HG03439 (cell line): ENCODE measurements around the gene KDM6A.
"Not testable (repeated sequence)": the region's sequence is repeated elsewhere in the genome, so short reads cannot be mapped to it uniquely, and the experiment has no call there.

Experiments used
- ATAC-seq: cut with Tn5 transposase; IDR thresholded peaks from one replicate; pipeline ENCODE4 v1.9.1; 2021; ENCODE audit warnings: mild to moderate bottlenecking, moderate library complexity; ENCODE audit not compliant: unreplicated experiment

Gene KDM6A

DNA sequence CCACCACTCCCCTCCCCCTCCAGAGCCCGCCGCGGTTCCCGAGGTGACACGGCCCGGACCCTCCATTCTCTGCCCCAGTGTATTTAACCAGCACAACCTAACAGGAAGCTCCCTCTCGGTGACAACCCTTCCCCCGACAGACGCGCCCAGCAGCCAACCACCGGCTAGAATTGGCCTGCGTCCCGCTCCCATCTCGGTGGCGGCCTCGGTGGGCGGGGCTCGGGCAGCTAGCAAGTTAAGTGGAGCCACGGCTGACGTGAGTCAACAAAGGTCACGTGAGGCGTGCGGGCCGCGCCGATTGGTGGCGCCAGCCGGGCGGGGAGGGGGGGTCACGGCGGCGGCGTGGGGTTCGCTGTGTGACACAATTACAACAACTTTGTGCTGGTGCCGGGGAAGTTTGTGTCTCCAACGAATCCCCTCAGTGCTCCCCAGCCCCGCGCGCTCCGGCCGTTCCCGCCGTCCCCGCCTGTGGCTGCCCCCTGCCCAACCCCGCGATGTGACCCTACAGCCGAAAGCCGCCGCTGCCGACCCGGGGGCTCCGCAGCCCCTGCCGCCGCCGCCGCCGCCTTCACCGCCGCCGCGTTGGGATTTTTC is at the start of gene KDM6A:
KDM6A (plus strand) TSS at position 368 of the 594 bp plus-strand sequence. CDS start 364 bp downstream, outside the sequence.
- ATAC-seq, result peak; percentile 92

DNA sequence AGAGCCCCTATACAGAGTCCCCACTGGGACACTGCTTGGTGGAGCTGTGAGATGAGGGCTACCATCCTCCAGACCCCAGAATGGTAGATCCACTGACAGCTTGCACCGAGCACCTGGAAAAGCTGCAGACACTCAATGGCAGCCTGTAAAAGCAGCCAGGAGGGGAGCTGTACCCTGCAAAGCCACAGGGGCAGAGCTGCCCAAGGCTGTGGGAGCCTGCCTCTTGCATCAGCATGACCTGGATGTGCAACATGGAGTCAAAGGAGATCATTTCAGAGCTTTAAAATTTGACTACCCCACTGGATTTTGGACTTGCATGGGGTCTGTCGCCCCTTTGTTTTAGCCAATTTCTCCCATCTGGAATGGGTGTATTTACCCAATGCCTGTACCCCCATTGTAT is 49.8 kb upstream of the KDM6A start:
- ATAC-seq, result not testable (repeated sequence)

DNA sequence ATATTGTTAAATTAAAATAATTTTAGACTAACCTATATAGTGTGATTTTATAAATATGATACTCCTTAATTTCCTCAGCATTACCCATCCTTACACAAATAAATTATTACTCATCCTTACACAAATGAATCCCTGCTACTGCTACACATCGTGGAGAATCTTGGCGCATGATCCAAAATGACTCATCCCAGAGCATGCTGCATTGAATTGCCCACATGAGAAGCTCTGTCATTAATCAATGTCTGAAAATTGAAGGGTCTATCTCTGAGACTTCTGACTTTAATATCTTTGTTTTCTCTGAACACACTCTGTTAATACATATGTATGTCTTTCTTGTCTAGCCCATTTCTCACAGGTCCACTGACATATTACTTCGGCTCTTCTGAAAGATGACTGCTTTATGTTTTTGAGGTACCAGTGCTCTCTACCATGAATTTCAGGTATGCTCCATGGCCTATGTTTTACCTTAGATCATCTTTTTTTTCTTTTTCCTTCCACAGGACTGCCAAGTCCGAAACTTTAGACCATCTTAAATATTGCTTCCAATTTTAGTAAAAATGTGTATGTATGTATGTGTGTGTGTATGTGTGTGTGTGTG is 44.9 kb upstream of the KDM6A start:
- ATAC-seq, result no peak

DNA sequence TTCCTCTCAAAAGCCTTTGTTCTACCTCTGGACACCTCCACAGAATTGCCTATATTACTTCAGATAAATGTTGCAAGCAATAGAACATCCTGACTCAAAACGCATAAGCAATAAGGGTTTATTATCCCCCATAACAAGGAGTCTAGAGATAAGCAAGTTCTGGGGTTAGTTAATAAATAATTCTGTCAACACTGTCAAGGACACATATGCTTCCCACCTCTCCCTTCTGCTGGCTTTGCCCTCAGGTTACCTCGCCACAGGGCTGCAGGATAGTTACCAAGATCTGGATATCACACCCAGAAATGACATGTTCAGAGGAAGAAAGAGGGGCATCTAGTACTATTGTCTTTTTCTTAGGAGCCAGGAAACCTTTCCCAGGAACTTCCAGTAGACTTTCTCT is 43.2 kb upstream of the KDM6A start:
- no peak for ATAC-seq

DNA sequence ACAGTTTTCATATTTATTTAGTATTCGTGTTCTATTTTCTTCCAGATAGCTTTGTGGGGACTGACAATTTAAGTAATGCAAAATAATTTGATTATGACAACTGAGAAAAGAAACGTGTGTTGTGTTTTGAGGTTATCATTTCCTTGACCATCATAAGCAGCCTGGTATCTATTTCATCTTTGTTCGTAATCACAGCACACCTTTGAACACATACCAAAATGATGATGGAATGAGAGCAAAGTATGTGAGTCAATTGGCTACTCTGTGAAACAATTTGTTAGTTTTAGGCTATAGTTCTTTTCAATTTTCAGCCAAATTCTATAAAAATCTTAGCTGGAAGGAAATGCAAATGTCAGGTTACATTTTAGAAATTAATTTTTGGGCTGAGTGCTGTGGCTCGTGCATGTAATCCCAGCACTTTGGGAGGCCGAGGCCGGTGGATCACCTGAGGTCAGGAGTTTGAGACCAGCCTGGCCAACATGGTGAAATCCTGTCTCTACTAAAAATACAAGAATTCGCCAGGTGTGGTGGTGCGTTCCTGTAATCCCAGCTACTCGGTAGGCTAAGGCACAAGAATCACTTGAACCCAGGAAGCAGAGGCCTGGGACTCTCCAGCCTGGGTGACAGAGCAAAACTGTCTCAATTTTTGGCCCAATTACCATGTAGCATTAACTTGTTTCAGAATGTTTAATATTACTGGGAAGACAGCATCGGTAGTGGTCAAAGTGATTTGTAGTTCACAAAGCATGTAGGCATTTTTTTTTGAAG is 30.3 kb upstream of the KDM6A start:
- ATAC-seq, result no peak

DNA sequence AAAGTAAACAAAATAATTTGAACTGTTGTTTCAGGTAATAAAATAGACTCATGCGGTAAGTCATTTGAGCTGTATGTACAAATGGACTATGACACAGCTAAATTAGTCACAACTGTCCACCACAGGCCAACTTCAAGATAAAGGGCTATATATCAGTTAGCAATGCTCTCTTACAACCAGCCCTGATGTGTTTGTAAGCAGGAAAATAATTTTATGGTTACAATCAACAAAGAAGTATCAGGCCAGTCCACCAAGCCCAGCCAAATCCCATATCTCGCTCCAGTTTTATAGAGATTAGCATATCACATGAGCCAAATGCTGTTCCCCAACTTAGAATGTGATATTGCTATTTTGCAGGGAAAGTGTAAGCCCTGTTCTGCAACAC is 29.7 kb upstream of the KDM6A start:
- ATAC-seq, result no peak

DNA sequence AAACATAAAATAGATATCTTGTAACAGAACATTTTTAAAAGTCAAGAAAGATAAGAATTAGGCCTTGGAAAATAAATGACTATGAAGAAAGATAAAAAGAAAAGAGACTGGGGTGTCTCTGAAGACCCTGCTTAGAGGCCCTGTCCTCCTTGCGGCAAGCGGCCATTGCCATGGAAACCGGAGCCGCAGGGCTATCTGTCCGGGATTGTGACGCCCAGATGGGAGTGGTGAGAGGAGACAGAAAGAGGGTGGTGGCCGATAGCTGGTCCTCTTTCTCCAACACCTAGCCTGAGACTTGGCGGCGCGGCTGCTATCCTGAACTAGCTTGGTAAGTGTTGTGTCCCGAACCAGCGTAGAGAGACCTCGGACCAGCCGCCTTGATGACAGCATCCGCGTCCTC is 29.2 kb upstream of the KDM6A start, which contains the start of gene DUSP21:
DUSP21 (plus strand) TSS at position 269 of the 400 bp plus-strand sequence; CDS start at position 381, 112 bp downstream.
- ATAC-seq, result no peak

DNA sequence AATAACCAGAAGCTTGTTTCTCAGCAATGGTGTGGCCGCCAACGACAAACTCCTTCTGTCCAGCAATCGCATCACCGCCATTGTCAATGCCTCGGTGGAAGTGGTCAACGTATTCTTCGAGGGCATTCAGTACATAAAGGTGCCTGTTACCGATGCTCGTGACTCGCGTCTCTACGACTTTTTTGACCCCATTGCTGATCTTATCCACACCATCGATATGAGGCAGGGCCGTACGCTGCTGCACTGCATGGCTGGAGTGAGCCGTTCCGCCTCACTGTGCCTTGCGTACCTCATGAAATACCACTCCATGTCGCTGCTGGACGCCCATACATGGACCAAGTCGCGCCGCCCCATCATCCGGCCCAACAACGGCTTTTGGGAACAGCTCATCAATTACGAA is 28.8 kb upstream of the KDM6A start:
- no peak for ATAC-seq

DNA sequence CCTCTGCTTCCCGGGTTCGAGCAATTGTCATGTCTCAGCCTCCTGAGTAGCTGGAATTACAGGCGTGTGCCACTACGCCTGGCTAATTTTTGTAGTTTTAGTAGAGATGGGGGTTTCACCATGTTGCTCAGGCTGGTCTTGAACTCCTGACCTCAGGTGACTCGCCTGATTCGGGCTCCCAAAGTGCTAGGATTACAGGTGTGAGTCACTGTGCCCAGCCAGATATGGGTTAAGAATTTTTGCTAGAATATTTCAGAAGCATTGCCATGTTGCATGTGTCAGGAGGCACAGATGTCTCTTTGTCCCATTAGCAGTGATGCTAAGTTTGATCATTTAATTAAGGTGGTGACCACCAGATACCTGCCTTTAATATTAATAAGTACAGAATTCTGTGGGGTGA is 22.1 kb upstream of the KDM6A start:
- not testable (repeated sequence) for ATAC-seq

DNA sequence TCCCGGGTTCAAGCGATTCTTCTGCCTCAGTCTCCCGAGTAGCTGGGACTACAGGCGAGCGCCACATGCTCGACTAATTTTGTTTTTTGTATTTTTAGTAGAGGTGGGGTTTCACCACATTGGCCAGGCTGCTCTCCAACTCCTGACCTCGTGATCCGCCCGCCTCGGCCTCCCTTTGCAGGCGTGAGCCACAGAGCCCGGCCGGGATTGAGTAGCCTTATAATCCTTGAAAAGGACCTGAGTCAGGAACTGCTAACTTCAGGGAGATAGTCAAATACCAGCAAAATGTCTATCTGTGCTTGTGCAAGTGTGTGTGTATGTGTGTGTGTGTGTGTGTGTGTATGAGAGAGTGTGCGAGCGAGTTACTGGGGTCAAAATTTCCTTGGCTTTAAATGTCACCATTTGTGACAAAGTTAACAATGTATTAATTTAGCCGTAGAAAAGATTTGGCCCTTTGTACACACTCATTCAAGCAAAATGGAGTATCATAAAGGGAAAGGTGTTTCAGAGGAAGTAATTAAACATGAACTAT is 1.8 kb upstream of the KDM6A start:
- no peak for ATAC-seq

DNA sequence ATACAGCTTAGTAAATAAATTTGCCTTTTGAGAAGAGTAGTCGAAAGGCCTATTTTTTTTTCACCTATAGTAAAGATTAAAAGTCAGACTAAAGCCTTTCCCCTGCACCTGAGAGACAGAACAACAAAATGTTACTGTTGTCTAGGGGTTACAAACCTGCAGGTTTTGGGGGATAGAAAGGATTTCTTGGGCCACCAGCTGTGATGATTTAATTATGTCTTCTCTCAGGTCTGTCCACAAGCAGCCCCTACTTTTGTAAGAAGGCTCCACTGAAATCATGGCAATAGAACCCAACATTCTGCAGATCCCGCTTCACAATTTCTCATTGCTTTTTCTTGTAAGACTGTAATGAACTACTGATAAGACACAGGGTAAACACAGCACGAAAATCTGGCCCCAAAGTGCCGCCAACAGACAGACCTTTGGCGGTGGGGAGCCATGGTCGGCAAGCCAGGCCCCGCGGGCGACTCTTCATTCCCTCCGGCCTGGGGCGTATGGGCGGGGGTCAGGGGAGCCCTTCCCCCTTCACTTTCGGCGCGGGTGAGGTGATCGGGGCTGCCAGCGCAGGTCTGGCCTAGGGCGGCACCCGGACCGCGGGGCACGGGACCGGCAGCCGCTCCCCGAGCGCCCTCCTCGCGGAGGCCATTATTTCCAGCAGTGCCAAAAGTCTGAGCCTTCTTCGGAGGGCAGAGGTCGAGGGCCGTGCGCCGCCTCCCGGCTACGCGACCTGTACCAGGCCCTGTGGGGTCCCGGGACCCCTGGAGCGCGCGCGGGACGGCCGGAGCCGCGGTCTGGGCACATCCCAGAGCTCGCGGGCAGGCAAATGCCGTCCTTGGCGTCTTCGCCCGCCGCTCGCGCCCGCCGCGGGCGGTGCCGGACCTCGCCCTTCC is 812 bp upstream of the KDM6A start:
- ATAC-seq, result peak; percentile 33

DNA sequence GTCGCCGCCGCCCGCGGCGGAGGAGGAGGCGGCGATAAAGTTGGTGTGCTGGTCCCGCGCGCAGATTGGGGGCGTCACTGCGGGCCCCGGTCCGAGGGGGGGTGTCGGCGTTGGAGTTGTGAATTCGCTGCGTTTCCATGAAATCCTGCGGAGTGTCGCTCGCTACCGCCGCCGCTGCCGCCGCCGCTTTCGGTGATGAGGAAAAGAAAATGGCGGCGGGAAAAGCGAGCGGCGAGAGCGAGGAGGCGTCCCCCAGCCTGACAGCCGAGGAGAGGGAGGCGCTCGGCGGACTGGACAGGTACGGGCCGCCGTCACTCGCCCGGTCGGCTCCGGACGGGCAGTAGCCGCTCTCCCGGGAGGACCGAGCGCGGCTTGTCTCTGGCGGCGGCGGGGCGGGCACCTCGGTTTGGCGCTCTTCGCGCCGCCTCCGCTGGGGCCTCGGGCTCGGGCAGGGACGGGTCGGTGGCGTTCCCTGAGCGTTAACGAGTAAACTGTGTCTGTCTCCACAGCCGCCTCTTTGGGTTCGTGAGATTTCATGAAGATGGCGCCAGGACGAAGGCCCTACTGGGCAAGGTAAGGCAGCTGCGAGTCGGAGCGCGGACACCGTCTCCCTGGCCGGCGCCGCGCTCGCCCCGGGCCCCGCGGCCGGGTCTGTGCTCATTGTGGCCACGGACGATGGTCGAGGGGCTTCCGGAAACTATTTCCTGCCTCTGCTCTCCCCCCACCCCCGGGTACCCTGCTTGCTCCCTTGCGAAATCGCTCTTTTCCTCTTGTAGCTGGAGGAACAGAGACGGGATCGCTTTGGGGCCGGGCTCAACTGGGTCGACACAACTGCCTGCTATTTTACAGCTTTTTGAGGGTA is 658 bp downstream of the KDM6A start:
- no peak for ATAC-seq

DNA sequence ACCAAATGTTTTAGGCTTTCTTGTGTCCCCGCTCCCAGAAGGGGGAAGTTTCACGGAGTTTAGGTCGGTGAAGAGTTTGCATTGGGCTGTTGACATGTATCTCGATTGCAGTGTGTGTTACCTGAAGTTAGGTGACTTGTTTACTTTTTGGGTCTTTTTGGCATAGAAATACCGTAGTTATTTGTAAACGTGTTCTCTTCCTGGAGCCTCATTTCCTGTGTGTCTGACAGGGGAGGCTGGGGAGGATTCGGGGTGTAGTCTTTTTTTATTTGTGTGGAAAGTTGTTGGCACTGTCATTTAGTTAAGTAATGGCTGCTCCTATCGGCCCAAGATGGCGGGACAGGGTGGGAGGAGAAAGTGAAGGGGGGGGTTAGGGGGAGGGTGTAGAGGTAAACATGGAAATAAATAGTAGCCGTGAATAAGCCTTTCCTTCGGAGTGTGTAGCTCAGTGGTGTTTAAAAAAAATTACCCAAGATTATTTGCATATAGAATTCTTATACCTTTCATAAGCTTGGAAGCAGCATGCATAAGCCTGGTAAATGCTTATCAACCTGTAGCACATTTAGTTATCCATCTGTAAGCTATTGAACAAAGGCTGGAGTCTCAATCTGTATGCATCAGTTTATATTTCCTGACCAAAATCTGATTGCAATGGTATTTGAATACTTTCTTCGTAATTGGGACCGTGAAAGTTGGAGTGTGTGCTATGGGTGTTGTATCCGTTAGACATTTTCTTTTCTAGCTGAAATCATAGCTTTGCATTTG is 1.6 kb downstream of the KDM6A start:
- ATAC-seq, result no peak

DNA sequence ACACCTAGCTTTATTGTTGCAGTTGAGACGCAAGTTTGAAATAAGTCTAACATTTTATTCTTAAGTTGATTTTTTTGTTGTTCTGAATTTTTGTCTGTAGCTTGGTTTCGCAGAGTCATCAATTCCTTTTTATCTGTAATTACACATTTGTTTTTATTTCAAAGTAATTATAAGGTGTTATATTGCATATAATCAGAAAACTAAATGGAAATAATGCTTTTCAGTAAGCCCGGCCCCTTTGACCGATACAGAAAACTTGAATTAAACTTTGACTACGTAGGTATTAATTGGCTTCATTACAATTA is 2.1 kb downstream of the KDM6A start:
- no peak for ATAC-seq

DNA sequence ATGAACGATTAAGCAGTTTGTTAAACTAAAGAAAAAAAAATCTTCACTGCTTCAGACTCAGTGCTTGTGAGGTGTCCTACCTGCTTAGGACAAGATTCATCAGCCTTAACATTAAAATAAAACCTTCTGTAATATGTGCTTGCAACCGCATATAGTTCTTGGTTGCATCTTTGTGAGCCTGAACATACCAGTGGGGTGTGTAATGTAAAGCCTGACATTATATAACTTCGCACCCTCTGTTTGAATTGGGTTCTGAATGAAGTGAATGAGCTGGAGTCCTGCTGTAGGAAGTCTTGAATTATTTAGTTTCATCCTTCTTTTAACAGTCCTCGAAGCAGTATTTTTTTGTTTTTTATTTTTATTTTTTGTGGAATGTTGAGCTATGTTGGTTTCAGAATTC is 3.1 kb downstream of the KDM6A start:
- ATAC-seq, result no peak

DNA sequence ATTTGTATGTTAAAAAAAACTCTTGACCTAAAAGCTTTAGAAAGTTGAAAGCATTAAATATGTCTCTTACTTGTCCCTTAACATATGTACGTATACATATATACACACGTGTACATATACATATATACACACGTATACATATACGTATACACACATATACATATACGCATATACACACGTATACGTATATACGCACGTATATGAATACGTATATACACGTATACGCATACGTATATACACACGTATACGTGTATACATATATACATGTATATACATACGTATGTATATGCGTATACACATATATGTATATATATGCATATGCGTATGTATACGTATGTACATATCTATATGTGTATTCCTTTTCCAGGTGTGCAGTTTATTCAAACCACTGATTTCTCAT is 3.8 kb downstream of the KDM6A start:
- ATAC-seq, result no peak

DNA sequence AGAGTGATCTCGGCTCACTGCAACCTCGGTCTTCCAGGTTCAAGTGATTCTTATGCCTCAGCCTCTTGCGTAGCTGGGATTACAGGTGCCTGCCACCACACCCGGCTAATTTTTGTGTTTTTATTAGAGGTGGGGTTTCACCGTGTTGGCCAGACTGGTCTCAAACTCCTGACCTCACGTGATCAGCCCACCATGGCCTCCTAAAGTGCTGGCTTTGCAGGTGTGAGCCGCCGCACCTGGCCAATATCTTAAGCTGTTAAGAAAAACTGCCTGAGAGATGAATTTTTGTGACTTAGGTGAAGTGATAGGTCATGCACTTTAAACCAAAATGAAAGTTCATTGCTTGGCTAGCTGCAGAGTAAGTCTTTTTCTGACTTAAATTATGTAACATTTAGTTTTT is 5.8 kb downstream of the KDM6A start:
- no peak for ATAC-seq

DNA sequence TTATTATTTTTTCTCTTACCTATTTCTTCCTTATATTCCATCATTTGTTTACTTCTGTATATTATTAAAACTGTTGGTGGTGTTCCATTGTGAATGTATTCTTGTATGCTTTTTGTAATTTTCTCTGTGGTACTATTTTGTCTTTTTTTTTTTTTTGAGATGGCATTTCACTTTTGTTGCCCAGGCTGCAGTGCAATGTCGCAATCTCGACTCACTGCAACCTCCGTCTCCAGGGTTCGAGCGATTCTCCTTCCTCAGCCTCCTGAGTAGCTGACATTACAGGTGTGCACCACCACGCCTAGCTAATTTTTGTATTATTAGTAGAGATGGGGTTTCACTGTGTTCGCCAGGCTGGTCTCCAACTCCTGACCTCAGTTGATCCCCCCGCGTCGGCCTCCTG is 8.6 kb downstream of the KDM6A start:
- no peak for ATAC-seq

DNA sequence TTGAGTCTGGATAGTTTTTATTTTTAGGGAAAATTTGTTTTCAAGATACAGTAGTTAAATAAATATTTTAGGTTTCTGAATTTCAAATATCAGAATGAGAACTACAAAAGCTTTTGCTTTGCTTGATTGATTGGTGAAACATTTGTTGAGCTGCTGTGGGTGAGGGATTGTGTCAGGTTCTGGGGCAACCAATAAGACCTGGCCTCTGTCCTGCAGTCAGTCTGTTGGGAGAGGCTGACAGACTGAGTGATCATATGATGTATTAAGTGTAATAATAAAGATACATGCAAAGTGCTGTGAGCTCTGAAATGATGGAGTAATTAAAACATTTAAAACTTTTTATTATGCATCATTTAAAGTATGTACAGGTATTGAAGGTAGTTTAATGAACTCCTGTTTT is 9.6 kb downstream of the KDM6A start:
- ATAC-seq, result no peak
